Adrenal gland (tissue), 5 donors: ENCODE measurements around the gene SCN10A.

Source experiments
- POLR2A ChIP-seq, 2 donors: fragments of 450-650 bp; IDR thresholded peaks; one replicate each; pipeline ENCODE4 v1.6.1; 2017; ENCODE audit warnings: antibody characterized with exemption in 2 of 2, mild to moderate bottlenecking in 2 of 2, moderate library complexity in 1 of 2
- TF ChIP-seq, protein P1 (sequence below), 6 experiments: fragments of 450-650 bp in 4 of 6; fragments of 200-600 bp in 2 of 6; sonication (generic) in 1 of 6; IDR thresholded peaks; 1 replicate in 5 of 6; 2 replicates in 1 of 6; pipeline versions ENCODE4 v1.5.1 to v1.8.0; 2016 to 2021; ENCODE audit warnings: antibody characterized with exemption in 6 of 6, mild to moderate bottlenecking in 2 of 6, moderate library complexity in 1 of 6
- donor health status: DM: no; HTN: no; CAD: no.

DNA sequence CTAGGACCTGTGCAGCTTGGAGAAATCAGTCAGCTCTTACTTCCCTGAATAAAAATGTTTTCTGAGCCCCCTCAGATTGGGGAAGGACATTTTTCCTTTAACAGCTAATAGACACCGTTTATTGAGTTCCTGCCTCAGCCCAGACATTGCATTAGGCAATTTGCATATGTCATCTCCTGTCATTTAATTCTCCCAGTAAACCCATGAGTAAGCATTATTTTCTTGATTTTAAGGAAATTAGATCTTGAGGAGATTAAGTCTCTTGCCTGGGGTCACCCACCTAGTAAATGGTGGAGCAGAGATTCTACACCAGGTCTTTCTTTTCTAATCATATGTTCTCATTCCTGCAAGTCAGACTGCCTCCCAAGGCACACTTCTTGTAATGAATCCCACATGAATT lies 88.0 kb downstream of the SCN10A start:
- TF ChIP-seq POLR2A (IDR thresholded peaks at IDR 0.05): no peak
- TF ChIP-seq, protein P1, sequence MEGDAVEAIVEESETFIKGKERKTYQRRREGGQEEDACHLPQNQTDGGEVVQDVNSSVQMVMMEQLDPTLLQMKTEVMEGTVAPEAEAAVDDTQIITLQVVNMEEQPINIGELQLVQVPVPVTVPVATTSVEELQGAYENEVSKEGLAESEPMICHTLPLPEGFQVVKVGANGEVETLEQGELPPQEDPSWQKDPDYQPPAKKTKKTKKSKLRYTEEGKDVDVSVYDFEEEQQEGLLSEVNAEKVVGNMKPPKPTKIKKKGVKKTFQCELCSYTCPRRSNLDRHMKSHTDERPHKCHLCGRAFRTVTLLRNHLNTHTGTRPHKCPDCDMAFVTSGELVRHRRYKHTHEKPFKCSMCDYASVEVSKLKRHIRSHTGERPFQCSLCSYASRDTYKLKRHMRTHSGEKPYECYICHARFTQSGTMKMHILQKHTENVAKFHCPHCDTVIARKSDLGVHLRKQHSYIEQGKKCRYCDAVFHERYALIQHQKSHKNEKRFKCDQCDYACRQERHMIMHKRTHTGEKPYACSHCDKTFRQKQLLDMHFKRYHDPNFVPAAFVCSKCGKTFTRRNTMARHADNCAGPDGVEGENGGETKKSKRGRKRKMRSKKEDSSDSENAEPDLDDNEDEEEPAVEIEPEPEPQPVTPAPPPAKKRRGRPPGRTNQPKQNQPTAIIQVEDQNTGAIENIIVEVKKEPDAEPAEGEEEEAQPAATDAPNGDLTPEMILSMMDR (IDR thresholded peaks at IDR 0.05): no peak
